HCT116 (cell line): ENCODE results near the gene RNPEPL1. TPM values are rescaled to one million over a fixed set of nuclear protein-coding genes. Genes with fewer than 3 reads are reported as not detected.

Experiments used
- ATAC-seq: fragments of 200-7000 bp; cut with Tn5 transposase; 2 replicates; pipeline ENCODE4 v1.9.1; 2020; ENCODE audit warnings: mild to moderate bottlenecking, moderate library complexity
- BruUV-seq: library from RNA; stranded (reverse); fragments of 400-500 nt; replicated peaks from 2 replicates; lab custom pipeline; 2021; lab: Mats Ljungman, UMichigan
- CTCF ChIA-PET: fragments of 300-600 bp; sonication (Branson Sonifier 250); formaldehyde crosslinking; loops from one replicate; lab custom pipeline; 2021; ENCODE audit warnings: antibody characterized with exemption; lab: Charles Lee
- POLR2A ChIA-PET: fragments of 300-600, 350-600 bp; sonication (Branson Sonifier 250); formaldehyde crosslinking; loops from one replicate; lab custom pipeline; 2021; ENCODE audit warnings: antibody characterized with exemption; lab: Charles Lee
- RAD21 ChIA-PET, 2 experiments: fragments of 300-600 bp; sonication (Branson Sonifier 250); formaldehyde crosslinking; loops; one replicate each; lab custom pipeline; 2023; ENCODE audit warnings: low total read pairs in 2 of 2; ENCODE audit not compliant: uncharacterized antibody in 2 of 2, unreplicated experiment in 2 of 2, low non-redundant PET in 1 of 2; lab: Charles Lee
- DNase-seq: peaks from one replicate; pipeline ENCODE4 v3.0.0-alpha.2; 2010; ENCODE audit warnings: low read depth, low spot score
- H2AFZ ChIP-seq: fragments of 200-600 bp; shearing (Covaris generic), sonication (generic); 2 replicates; pipeline ENCODE4 v1.6.1; 2017; ENCODE audit warnings: low read depth, mixed run types, mixed read lengths, antibody characterized with exemption, low read length; ENCODE audit not compliant: poor library complexity, severe bottlenecking
- H3K27ac ChIP-seq: 2 replicates; pipeline ENCODE4 v1.5.1; 2012; ENCODE audit warnings: low read depth, low read length
- H3K27me3 ChIP-seq: fragments of 200-600 bp; sonication (generic); 2 replicates; pipeline ENCODE4 v1.6.1; 2016; ENCODE audit warnings: mixed run types, low read length, mixed read lengths; ENCODE audit not compliant: insufficient read depth
- H3K36me3 ChIP-seq, 2 experiments: fragments of 200-500 bp in 1 of 2; fragments of 200-600 bp in 1 of 2; sonication (Bioruptor generic) in 1 of 2; sonication (generic) in 1 of 2; 2 replicates each; pipeline versions ENCODE4 v1.5.1 to v1.6.1; 2014 to 2016; ENCODE audit warnings: low read length in 2 of 2, inconsistent platforms in 1 of 2, mixed read lengths in 1 of 2, mixed run types in 1 of 2; ENCODE audit not compliant: insufficient read depth in 2 of 2, control insufficient read depth in 1 of 2
- H3K4me1 ChIP-seq, 2 experiments: fragments of 200-600 bp in 1 of 2; sonication (generic) in 1 of 2; 2 replicates each; pipeline versions ENCODE4 v1.5.1 to v1.6.1; 2012 to 2017; ENCODE audit warnings: low read length in 2 of 2, inconsistent platforms in 1 of 2, mild to moderate bottlenecking in 1 of 2, mixed read lengths in 1 of 2, mixed run types in 1 of 2, moderate library complexity in 1 of 2; ENCODE audit not compliant: insufficient read depth in 2 of 2, control insufficient read depth in 1 of 2
- H3K4me2 ChIP-seq: fragments of 200-600 bp; sonication (generic); 2 replicates; pipeline ENCODE4 v1.6.1; 2017; ENCODE audit warnings: mixed run types, low read length, mixed read lengths
- H3K4me3 ChIP-seq, 2 experiments: fragments of 200-600 bp in 1 of 2; sonication (generic) in 1 of 2; replicated peaks in 1 of 2; 2 replicates each; pipeline ENCODE4 v1.5.1; 2011 to 2016; ENCODE audit warnings: low read length in 2 of 2, control low read depth in 1 of 2, low read depth in 1 of 2, mild to moderate bottlenecking in 1 of 2, mixed read lengths in 1 of 2, mixed run types in 1 of 2
- H3K79me2 ChIP-seq: fragments of 200-600 bp; sonication (generic); 2 replicates; pipeline ENCODE4 v1.6.1; 2017; ENCODE audit warnings: mild to moderate bottlenecking, mixed run types, low read length, moderate library complexity, mixed read lengths; ENCODE audit not compliant: insufficient read depth
- H3K9ac ChIP-seq: fragments of 200-600 bp; sonication (generic); 2 replicates; pipeline ENCODE4 v1.6.1; 2016; ENCODE audit warnings: low read length, mixed read lengths
- H3K9me2 ChIP-seq: fragments of 200-600 bp; sonication (generic), shearing (Covaris generic); 2 replicates; pipeline ENCODE4 v1.6.1; 2017; ENCODE audit warnings: mixed run types, mild to moderate bottlenecking, moderate library complexity; ENCODE audit not compliant: insufficient read depth
- H3K9me3 ChIP-seq, 2 experiments: fragments of 200-500 bp in 1 of 2; fragments of 200-600 bp in 1 of 2; sonication (Bioruptor generic) in 1 of 2; sonication (generic) in 1 of 2; 2 replicates each; pipeline ENCODE4 v1.6.1; 2014 to 2017; ENCODE audit warnings: low read length in 2 of 2, mixed read lengths in 2 of 2, inconsistent platforms in 1 of 2, low read depth in 1 of 2, mild to moderate bottlenecking in 1 of 2, mixed run types in 1 of 2, moderate library complexity in 1 of 2; ENCODE audit not compliant: control insufficient read depth in 1 of 2, insufficient read depth in 1 of 2
- H4K20me1 ChIP-seq: fragments of 200-600 bp; sonication (generic), shearing (Covaris generic); 2 replicates; pipeline ENCODE4 v1.6.1; 2017; ENCODE audit warnings: mixed run types, mild to moderate bottlenecking, moderate library complexity; ENCODE audit not compliant: insufficient read depth
- CBX3 ChIP-seq: IDR thresholded peaks from 2 replicates; pipeline ENCODE4 v1.6.1; 2012; ENCODE audit warnings: low read depth
- CTCF ChIP-seq, 3 experiments: fragments of 200-600 bp in 1 of 3; sonication (generic) in 1 of 3; IDR thresholded peaks in 2 of 3; conservative IDR thresholded peaks in 1 of 3; 2 replicates each; pipeline ENCODE4 v1.5.1; 2012 to 2017; ENCODE audit warnings: low read depth in 2 of 3, low read length in 2 of 3, antibody characterized with exemption in 1 of 3, borderline replicate concordance in 1 of 3, control low read depth in 1 of 3, mild to moderate bottlenecking in 1 of 3, mixed read lengths in 1 of 3, mixed run types in 1 of 3, moderate library complexity in 1 of 3; ENCODE audit not compliant: insufficient read depth in 1 of 3
- EZH2 ChIP-seq: fragments of 200-600 bp; sonication (generic); IDR thresholded peaks from 2 replicates; pipeline ENCODE4 v1.6.1; 2017; ENCODE audit warnings: antibody characterized with exemption, mixed run types
- JUND ChIP-seq: IDR thresholded peaks from 2 replicates; pipeline ENCODE4 v1.6.1; 2012
- POLR2AphosphoS5 ChIP-seq: IDR thresholded peaks from 2 replicates; pipeline ENCODE4 v1.6.1; 2011; ENCODE audit warnings: mild to moderate bottlenecking, low read depth, low read length, moderate library complexity
- REST ChIP-seq: IDR thresholded peaks from 2 replicates; pipeline ENCODE4 v1.6.1; 2012; ENCODE audit warnings: low read depth
- SP1 ChIP-seq: IDR thresholded peaks from 2 replicates; pipeline ENCODE4 v1.6.1; 2012; ENCODE audit warnings: low read depth
- TCF7L2 ChIP-seq: IDR thresholded peaks from 2 replicates; pipeline ENCODE4 v1.7.0; 2011; ENCODE audit warnings: borderline replicate concordance, inconsistent platforms; ENCODE audit not compliant: insufficient read depth, insufficient read length; ENCODE audit errors: extremely low read depth
- ZBTB33 ChIP-seq: IDR thresholded peaks from 2 replicates; pipeline ENCODE4 v1.6.1; 2011; ENCODE audit warnings: mild to moderate bottlenecking, low read length, moderate library complexity; ENCODE audit not compliant: insufficient replicate concordance; ENCODE audit errors: extremely low read depth
- intact Hi-C: fragments of 100-400 bp; cut with micrococcal nuclease; formaldehyde crosslinking; loops from 2 replicates; pipeline ENCODE4 v1.10.0; 2022
- total RNA-seq: library from RNA; stranded (reverse); gene quantifications from one replicate; pipeline ENCODE4 v1.2.1, GENCODE V29; 2021; ENCODE audit not compliant: unreplicated experiment

The RNPEPL1 gene
- total RNA-seq, 1 experiment from 2014 or later = 49.7 TPM

- no peak for TF ChIP-seq REST
- TF ChIP-seq ZBTB33 = no peak
Measured at GRCh38 chr2:240591226-240591625, 22.9 kb downstream of the RNPEPL1 start (continued).

GRCh38 chr2:240591784-240592183 lies 23.5 kb downstream of the RNPEPL1 start:
- H2AFZ ChIP-seq = no peak overlapping the region
- H3K36me3 ChIP-seq = peaks cover 3 to 9% of the 10 kb centered on the region in 2 experiments; a peak in 3 of 4 replicates
- no peak for DNase-seq
- CTCF ChIA-PET = no interaction called here
- RAD21 ChIA-PET = no interaction called here
- intact Hi-C loops = no loop called here
- H3K9me2 ChIP-seq = no peaks in the 10 kb centered on the region
- POLR2A ChIA-PET = no interaction called here
- no peak for ATAC-seq
- H3K9ac ChIP-seq = no peak overlapping the region
- H3K4me1 ChIP-seq = peaks cover 9 to 14% of the 10 kb centered on the region in 2 experiments
- no peaks in the 10 kb centered on the region for H4K20me1 ChIP-seq
- no peak overlapping the region for H3K27ac ChIP-seq
- H3K79me2 ChIP-seq = peaks cover 33% of the 10 kb centered on the region
- no peak overlapping the region for H3K4me2 ChIP-seq
- no peaks in the 10 kb centered on the region for H3K27me3 ChIP-seq
- H3K9me3 ChIP-seq = no peaks in the 10 kb centered on the region
- no TSS peak for BruUV-seq
- H3K4me3 ChIP-seq = no peak overlapping the region
- TF ChIP-seq JUND (no peak), CTCF (IDR thresholded peaks at IDR 0.05 in 2 of 3, conservative IDR thresholded peaks at IDR 0.05 in 1 of 3; ENCODE audit: borderline replicate concordance in 1 of 3, insufficient read depth in 1 of 3, low read depth in 2 of 3, low read length in 2 of 3) (no peak), CBX3 (no peak), TCF7L2 (no peak), POLR2AphosphoS5 (no peak), SP1 (no peak), ZBTB33 (no peak), EZH2 (no peak)
